COLO668 (cell line): ENCODE results near the gene CD27.

Experiments
- DNase-seq: peaks from one replicate; lab custom pipeline; 2025; ENCODE audit not compliant: unreplicated experiment; lab: John Stamatoyannopoulos, UW

CD27 gene

DNA sequence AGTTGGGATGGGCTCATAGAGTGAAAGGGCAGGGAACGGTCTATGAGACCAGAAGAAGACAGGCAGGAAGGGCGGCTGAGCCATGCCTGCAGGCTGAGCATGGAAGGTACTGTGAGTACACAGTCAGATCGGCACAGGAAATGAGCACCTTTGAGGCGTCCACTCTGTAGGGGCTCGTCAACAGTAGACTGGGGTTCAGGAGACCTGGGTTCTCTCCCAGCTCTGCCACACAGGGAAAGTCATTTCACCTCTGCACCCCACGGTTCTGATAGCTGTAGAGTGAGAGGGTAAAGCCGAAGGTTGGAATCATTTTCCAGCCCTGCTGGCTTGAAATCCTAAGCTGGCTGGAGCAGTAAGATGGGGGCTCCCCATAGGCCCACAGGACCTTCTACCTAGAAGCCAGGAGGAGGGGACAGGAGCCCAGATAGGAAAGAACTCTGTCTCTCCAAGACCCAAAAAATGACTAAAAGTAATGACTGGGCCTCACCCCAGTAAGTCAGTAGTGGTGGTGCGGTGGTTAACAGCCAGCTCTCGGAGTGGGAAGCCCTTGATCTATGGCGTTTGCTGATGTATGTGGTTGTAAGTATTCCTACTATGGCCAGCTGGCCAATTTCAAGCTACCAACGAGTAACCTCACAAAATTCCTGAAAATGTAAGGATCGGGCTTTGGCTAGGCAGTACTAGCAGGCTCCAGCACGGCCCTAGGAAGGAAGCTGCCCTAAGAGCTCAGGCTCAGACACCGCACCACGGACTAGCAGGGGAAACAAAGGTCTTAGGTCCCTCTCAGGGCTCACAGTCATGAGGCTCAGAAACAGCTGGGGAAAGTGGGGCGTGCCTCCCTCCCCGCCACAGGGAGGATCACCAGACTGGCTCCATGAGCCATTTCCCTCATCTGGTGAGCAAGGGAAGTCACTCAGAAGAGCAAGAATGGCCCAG, 10.3 kb upstream of the CD27 start:
- no peak for DNase-seq

DNA sequence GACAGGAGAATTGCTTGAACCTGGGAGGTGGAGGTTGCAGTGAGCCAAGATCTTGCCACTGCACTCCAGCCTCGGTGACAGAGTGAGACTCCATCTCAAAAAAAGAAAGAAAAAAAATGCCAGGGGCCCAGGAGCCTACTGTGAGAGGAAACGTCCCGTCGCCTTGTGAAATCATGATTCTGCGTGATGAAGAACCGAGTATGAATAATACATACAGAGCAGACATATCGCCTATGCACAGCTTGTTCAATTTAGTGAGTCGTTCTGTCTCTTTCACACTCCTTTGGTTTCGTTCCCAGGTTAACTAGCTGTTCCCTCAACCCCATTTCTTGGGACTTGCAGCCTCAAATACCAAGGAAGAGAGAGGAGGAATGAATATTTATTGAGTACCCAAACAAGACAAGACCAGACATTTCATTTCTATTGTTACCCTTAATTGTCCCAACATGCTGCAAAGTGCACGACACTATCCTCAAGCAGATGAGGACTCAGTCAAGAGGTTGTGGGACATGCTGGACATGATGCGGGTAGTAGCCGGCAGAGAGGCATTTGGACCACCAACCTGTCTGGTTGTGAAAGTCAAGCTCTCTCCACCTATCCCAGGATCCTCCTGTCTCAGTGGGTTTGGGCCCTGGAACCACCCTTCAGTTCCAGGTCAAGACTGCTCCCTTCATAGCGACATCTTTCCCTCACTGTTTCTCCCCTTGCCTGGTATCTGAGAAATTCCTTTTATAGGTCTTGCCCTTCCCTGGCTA, 8.6 kb upstream of the CD27 start:
- no peak for DNase-seq

DNA sequence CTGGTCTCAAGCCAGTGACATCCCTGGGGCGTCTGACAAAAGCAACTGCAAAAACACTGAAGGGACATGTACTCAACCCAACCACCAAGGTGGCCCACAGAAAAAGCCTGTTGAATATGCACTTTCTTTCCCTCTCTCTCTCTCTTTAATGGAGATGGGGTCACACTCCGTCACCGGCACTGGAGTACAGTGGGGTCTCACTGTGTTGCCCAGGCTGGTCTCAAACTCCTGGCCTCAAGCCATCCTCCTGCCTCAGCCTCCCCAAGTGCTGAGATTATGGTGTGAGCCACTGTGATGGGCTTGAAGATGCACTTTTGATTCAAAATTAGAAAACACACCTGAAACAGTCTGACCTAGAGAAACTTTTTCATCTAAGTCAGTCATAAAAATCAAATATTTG, 7.2 kb upstream of the CD27 start:
- DNase-seq = no peak

- no peak for DNase-seq
Observed at GRCh38 chr12:6438345-6438744, 6.4 kb upstream of the CD27 start.

GRCh38 chr12:6440391-6440790, 4.4 kb upstream of the CD27 start:
- no peak for DNase-seq

DNA sequence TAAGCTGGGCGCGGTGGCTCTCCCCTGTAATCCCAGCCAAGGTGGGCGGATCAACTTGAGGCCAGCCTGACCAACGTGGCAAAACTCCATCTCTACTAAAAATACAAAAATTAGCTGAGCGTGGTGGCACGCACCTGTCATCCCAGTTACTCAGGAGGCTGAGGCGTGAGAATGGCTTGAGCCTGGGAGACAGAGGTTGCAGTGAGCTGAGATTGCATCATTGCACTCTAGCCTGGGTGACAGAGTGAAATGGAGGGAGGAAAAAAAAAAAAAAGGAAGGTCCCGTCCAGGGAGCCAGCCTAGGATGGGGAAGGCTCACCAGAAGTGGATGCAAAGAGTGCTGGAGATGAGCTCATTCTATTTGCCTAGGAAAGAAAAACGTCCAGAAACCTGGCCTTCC, 1.9 kb upstream of the CD27 start:
- no peak for DNase-seq

- no peak for DNase-seq
Observed at GRCh38 chr12:6443361-6443983, 1.3 kb upstream of the CD27 start.

- no peak for DNase-seq
Observed at GRCh38 chr12:6444031-6444430, 724 bp upstream of the CD27 start.

- DNase-seq = no peak
Observed at GRCh38 chr12:6450091-6450868, 5.5 kb downstream of the CD27 start.

DNA sequence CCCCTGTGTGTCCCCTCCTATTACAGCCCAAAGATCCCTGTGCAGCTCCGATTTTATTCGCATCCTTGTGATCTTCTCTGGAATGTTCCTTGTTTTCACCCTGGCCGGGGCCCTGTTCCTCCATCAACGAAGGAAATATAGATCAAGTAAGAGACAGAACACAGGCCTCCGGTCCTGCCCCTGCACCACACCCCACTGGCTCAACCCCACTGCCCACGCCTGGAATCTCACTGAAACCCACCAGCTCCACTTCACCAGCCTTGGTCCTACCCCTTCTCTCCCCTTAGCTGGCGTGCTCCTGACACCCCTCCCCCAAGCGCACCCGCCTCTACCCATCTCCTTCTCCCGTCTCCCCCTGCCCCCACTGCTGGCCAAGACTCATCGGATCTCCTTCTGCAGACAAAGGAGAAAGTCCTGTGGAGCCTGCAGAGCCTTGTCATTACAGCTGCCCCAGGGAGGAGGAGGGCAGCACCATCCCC, 6.2 kb downstream of the CD27 start:
- DNase-seq = no peak

DNA sequence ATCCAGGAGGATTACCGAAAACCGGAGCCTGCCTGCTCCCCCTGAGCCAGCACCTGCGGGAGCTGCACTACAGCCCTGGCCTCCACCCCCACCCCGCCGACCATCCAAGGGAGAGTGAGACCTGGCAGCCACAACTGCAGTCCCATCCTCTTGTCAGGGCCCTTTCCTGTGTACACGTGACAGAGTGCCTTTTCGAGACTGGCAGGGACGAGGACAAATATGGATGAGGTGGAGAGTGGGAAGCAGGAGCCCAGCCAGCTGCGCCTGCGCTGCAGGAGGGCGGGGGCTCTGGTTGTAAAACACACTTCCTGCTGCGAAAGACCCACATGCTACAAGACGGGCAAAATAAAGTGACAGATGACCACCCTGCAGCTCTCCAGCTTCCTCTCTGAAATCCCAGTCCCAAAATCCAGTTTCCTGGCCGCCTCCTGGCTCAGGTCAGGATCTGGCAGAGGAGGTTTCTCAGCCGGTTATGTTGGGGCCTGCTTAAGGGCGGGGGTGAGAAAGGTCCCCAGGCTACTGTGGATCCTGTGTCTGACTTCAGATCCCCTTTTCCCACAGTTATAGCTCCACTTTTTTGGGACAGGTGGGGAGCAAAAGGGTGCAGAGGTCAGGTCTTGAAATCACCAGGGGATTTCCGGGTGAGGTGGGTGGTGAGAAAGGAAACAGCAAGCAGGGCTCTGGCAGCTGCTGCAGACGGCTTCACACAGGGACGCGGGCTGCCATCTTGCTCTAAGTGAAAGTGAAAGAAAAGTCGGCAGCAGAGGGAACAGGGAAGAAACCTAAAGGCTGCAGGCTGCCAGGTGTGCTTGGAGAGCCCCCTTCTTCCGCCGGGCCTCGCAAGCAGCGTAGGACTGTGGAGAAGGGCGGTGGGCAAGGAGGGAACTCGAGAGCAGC, 6.8 kb downstream of the CD27 start, which contains the start of gene TAPBPL:
TSS of gene TAPBPL (plus strand) at position 695 of the 897 bp plus-strand sequence. CDS start 207 bp downstream, outside the sequence.
- peak; percentile 80 for DNase-seq

DNA sequence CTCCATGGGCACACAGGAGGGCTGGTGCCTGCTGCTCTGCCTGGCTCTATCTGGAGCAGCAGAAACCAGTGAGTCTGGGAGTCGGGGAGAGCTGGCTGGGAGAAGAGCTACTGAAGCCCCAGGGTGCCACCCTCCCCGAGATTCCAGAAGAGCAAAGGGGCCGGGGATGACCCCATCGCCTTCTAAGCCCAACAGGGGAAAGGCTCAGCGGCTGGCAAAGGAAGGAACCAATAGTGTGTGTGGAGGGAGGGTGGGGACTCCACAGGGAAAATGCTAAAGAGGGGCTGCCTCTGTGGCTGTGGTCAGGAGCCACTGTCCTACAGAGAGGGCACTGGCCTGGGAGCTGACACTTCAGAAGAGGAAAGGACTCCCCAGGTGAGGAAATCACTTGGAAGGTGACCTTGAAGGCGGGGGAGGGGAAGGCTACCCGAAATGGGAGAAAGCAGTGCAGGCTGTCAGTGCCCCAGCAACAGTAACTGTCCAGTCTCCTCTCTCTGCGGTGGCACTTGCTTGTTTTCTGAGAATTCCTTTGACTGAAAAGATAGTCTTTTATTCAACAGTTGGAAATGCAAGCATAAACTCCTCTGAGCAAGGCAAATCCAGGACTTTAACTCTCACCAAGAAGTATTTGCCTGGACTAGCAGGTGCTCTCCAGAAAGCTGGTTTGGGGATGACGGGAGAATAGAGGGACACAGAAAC, 7.6 kb downstream of the CD27 start:
- DNase-seq = peak; percentile 37

- DNase-seq = peak; percentile 13
Observed at GRCh38 chr12:6452944-6453630, 8.3 kb downstream of the CD27 start.

GRCh38 chr12:6457220-6457945, 12.6 kb downstream of the CD27 start:
- DNase-seq = no peak

DNA sequence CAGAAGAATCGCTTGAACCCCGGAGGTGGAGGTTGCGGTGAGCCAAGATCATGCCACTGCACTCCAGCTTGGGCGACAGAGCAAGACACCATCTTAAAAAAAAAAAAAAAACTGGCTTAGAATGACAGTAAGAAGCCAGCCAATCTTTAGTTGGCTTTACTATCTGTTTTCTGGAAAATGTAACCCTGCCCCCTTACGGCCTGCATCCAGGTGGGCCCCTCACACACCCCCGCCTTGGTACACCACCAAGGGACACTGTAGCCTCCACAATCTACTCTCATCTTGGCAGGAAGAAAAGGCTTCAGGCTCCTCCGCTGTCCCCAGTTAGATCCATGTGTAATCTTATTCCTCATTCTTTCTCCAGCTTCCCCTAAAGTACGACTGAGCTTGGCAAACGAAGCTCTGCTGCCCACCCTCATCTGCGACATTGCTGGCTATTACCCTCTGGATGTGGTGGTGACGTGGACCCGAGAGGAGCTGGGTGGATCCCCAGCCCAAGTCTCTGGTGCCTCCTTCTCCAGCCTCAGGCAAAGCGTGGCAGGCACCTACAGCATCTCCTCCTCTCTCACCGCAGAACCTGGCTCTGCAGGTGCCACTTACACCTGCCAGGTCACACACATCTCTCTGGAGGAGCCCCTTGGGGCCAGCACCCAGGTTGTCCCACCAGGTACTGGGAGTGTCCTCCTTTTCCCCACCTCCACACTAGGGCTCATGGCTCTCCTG, 13.7 kb downstream of the CD27 start:
- no peak for DNase-seq

DNA sequence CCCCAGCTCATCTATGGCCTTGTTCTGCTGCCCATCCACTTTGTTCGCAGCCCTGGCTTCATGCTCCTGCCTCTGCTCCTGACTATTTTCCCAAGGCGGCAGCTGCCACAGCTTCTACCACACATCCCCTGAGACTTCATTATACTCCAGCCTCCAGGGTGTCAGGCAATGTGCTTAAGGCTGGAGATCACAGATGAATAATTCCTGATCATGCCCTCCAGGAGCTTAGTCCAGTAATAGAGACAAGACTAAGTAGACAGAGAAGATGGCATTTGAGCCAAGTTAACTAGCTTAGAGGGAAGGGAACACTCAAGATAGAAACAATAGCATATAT, 14.2 kb downstream of the CD27 start:
- no peak for DNase-seq

GRCh38 chr12:6460751-6461371, 16.1 kb downstream of the CD27 start:
- DNase-seq = no peak
